Stimulated activated CD4-positive, alpha-beta T cell treated with anti-CD3 and anti-CD28 coated beads, TNF-alpha, amount 100 ng/mL, for 24 hours (primary cell): ENCODE results near the gene TMBIM6.
"Not testable (repeated sequence)": the region's sequence is repeated elsewhere in the genome, so short reads cannot be mapped to it uniquely, and the experiment has no call there.

Source experiments
- DNase-seq, 3 experiments: peaks; one replicate each; pipeline ENCODE4 v3.0.0-alpha.2; 2020; ENCODE audit warnings: low read depth in 3 of 3

Gene TMBIM6

DNA sequence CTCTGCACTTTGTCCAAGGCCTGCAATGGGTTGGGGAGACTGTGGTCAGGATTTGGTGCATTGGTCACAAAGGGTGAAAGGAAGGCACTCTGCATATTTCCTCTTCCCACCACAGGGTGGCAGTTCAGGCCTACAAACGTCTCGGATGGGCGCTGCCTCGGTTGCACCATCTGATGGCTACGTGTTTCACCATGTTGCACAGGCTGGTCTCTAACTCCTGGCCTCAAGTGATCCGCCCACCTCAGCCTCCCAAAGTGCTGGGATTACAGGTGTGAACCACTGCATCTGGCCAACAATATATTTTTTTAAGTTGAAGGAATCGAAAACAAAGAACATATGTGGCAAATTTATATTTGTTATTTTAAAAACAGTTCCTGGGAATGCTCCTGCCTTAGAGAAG is 35.1 kb downstream of the TMBIM6 start:
- DNase-seq = peak; percentile 24 to 60 (median 34)

DNA sequence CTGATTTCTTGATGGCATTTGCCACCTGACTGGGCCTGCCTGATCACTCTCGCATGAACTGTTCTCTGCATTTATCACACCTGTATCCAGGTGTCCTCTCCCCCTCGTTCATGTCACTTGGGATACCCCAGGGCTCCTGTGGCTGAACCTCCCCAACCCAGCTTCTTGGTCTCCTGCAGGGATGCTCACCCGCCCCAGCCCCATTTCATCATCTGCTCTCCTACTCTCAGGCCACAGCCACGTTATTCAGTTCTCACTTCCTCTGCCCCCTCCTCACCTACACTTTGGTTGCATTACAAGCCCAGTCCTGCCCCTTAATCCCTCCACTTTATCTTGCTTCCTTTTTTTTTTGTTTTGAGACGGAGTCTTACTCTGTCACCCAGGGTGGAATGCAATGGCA is 35.5 kb downstream of the TMBIM6 start:
- DNase-seq = no peak

DNA sequence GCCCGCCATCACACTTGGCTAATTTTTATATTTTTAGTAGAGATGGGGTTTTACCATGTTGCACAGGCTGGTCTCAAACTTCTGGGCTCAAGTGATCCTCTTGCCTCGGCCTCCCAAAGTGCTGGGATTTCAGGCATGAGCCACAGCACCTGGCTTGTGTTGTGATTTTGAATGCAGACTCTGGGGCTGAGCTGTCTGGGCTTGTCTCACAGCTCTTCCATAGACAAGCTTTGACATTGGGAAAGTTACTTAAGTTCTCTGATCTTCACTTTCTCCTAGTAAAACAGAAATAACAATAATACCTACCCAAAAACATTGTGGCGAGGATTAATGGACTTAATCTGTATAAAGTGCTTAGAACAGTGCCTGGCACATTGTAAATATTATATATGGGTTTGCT is 36.0 kb downstream of the TMBIM6 start:
- no peak for DNase-seq

DNA sequence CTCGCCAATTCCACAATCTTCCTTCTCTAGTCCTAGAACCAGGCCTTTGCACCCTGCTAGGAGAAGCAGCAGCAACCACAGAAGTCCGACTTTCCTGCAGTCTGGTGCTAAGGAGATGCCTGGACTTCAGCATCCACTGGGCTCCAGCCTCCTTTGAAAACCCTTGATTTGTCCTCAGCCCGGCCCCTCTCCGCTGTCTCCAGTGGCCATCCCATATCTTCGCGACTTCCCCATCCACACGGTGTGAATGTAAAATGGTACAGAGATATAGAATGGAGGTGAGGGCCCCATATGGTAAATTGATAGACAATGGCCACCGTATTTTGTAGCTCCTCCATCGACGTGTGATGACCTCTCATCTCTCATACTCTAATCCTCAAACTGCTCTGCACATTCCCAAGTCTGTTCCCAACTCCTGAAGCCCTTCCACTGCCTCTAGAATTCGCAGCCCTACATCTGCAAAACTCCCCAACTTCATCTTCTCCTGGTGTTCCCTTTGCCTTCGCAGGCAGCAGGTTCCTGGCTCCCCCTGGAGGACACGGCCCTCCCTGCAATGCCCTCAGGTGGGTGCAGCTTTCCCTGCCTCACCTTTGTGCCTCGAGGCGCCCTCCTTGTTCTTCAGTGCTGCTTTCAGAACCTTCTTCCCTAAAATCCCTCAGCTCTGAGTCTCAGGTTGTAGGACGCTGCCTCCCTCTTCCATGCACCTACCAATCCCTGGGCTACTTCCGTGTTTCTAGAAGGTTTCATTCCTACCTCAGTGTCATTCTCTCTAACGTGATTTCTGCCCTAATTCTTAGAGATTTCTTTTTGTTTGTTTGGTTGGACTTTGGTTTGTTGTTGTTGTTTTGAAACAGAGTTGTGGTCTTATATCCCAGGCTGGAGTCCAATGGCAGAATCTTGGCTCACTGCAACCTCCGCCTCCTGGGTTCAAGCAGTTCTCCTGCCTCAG is 36.7 kb downstream of the TMBIM6 start:
- DNase-seq = peak; percentile 54 to 77 (median 62)

DNA sequence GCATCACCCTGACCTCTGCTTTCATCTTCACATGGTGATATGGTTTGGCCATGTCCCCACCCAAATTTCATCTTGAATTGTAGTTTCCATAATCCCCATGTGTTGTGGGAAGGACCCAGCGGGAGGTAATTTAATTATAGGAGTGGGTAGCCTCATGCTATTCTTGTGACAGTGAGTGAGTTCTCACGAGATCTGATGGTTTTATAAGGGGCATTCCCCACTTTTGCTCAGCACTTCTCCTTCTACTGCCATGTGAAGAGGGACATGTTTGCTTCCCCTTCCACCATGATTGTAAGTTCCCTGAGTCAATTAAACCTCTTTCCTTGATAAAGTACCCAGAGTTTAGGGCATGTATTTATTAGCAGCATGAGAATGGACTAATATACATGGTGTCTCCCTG is 38.2 kb downstream of the TMBIM6 start:
- DNase-seq = no peak

DNA sequence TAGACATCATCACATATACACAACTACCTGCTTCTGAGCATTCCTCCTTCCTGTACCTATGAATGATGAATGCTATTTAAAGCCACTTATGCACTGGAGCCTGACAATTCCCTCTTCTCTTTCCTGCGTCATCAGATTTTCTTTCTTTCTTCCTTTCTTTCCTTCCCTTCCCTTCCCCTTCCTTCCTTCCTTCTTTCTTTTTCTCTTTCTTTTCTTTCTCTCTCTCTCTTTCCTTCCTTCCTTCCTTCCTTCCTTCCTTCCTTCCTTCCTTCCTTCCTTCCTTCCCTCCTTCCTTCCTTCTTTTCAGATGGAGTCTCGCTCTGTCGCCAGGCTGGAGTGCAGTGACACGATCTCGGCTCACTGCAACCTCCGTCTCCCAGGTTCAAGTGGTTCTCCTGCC is 39.6 kb downstream of the TMBIM6 start:
- not testable (repeated sequence) for DNase-seq

DNA sequence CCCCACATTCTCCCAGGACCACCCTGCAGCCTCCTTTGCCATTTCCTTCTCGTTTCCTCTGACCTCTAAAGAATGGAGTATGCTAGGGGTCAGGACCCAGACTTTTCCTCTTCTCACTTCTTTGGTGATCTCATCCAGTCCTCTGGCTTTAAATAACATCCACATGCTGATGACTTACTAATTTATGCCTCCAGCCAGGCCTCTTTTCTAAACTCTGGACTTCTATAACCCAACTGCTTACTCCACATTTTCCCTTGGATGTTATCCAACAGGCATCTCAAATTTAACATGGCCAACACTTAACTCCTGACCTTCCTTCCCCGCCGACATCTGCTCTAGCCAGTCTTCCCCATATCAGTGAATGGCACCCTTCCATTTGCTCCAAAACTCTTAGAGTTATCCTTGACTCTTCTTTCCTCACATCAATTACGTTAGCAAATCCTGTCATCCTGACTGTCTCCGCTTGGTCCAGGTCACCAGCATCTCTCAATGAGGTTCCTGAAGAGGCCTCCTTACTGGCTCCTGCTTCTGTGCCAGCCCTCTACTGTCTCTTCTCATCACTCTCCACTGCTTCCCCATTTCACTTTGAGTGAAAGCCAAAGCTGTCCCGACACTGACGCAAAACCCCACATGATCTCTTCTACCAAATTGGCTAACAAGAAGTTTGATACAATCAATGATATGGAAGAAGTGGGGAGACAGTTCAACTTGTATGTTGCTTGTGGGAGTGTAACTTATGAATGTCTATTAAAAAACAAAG is 42.7 kb downstream of the TMBIM6 start:
- no peak for DNase-seq

DNA sequence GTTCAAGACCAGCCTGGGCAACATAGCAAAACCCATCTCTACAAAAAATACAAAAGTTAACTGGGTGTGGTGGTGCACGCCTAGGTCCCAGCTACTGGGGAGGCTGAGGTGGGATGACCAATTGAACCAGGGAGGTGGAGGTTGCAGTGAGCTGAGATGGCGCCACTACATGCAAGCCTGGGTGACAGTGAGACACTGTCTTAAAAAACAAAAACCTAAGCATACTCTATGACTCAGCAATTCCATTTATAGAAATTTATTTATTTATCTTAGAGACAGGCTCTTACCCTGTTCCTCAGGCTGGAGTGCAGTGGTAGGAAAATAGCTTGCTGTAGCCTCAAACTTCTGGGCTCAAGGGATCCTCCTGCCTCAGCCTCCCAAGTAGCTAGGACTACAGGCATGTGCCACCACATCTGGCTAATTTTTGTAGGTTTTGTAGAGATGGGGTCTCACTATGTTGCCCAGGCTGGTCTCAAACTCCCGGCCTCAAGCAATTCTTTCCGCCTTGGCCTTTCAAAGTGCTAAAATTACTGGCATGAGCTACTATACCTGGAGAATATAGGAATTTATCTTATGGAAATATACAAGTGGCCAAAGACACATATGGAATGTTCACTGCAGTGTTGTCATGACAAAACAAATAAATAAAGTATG is 43.5 kb downstream of the TMBIM6 start:
- DNase-seq = no peak

DNA sequence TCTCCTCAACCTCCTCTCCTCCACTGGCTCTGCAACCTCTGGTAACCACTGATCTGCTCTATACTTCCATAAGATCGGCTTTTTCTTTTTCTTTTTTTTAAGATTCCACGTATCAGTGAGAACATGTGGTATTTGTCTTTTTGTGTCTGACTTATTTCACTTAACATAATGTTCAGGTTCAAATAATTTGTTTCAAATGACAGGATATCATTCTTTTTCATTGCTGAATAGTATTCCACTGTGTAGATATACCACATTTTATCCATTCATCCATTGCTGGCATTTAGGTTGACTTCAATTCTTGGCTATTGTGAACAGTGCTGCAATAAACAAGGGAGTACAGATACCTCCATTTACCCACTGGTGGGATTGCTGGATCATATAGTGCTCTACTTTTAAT is 46.3 kb downstream of the TMBIM6 start:
- no peak for DNase-seq

DNA sequence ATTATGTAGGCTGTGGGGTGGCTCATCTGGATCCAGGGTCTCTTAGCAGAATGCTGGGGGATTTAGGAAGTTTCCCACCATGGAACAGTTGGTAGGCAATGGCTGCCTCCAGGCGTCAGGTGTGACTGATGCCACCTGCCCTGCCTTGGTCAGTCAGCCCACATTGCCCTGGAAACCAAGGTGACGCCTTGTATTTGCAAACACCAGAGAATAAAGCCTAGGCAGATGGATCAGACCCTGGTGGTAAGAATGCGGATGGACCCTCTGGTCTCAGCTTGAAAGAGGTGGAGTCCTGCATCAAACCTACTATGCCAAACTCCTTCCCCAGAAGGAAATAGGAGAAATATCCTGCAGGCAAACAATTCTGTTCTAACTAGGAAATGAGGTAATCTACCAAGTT is 48.6 kb downstream of the TMBIM6 start:
- DNase-seq = no peak

DNA sequence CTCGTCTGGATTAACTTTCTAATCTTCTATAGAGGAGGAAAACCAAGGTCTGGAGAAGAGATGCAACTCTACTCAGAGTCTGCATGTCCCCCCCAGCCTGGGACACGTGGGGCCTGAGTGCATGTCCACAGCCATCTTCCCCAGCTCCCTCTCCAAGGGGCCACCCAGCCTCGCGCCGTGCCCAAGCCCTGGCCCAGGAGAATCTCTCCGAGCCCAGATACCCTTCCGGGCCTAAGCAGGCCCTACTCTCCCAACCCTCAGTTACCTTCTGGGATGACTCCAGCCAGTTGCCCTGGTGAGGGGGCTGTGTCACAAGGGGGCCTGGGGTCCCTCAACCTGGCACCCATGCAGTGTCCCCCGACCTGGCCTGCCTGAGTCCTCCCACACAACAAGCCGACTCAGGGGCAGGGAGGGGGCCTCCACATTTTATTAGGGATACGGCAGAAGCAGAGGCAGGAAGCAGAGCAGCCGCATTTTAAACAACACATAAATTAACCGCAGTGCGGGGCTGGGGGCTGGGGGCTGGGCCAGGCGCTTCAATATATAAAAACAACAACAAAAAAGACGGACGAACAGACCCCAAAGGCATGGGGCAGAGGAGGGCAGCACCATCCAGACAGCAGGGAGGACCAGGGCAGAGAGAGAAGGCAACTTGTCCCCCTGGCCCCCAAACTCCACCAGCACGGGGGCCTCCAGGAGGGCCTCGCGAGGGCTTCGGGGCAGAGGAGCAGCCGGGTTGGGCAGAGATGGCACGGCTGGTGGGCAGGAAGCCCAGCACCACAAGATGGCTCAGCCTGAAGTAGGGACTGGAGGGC is 49.6 kb downstream of the TMBIM6 start:
- DNase-seq = no peak

DNA sequence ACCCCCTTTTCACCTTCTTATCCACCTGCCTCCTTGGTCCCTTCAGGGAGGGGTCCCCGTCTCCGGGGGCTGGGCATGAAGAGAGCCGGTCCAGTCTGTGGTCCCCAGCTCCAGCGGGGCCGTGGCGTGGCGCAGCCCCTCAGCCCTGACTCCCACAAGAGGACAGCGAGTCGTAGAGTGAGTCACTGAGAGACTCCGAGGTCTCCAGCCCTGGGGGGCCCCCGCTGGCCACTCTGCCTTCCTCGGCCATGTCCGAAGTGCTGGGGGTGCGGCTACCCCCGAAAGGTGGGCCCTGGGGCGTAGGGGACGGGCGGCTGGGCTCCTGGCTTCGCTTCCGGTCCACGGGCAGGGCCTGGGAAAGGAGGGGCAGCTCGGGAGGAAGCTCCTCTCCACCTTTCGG is 50.3 kb downstream of the TMBIM6 start:
- DNase-seq = no peak

DNA sequence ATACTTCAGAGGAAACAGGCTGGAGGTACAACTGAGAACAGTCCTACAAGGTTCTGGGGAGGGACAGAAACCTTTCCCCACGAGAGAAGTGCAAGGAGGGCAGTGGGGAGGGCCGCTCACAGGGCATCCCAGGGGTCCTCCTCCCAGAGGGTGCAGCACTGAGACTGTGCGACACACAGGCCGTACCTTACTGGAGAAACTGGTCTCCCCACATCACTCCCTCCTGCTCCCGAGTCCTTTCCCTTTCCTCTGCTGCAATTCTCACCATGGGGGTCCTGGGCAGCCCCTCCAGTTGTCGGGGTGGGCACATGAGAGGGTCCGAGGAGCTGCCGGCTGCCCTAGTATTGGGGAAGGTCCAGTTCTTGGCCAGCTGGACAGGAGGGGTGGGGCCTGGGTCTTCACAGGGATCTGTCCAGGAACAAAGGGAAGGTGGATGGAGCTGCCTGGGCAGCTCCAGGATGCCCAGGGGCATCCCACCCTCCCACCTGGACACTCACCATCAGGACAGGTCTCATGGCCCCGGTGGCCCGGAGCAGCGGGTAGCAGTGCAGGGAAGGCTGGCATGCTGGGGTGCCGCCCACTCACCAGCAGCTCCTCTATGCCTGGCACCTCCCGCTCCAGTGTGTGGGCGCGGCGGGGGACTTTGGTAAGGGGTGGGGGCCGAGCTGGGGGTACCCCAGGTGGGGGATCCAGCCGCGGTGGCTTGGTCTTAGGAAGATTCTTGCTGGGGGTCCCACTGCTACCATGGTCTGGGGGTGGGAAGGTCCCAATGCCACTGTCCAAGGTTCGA is 51.0 kb downstream of the TMBIM6 start:
- no peak for DNase-seq

DNA sequence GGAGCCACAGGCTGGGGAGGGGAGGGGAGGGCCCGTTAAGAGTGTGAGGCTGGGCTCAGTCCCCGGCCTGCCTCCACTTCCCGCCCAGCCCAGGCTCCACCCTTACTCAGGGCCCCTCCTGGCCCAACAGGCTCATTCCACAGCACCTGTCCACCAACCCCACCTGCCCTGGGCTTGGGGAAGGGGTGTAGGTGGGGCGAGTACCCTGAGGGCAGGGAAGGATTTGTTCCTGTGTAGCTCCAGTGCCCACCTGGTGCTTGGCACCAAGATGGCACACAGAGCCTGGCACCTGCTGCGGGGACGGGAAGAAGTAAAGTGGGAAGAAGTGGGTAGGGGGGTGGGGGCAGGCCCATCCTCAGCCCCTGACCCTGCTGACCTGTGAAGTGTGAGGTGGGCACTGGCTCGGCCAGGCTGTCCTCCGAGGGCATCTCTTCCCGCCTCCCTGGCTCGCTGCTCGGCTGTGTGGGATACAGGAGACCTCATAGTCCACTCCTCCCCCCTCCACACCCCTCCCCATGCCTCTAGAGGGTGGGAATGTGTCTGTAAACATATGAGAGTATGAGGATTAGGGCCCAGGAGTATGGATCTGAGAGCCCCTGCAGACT is 51.7 kb downstream of the TMBIM6 start:
- DNase-seq = no peak

DNA sequence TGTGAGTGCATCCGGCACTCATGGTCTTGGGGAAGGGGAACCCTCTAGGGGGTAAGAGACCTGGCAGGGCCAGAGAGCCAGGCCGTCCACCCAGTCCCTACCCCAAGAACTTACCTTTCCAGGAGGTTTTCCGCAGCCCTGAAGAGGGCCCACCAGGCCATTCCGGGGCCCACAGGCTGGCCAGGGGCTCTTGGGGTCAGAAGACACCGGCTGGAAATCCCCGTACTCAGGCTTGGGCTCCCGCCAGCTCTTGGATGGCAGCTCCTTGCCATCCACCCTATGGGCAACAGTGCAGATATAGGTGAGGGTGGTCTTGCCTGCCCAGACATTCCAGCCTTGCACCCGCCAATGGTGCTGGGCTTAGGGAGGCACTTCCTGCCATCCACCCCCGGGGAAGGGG is 52.3 kb downstream of the TMBIM6 start:
- DNase-seq = no peak

DNA sequence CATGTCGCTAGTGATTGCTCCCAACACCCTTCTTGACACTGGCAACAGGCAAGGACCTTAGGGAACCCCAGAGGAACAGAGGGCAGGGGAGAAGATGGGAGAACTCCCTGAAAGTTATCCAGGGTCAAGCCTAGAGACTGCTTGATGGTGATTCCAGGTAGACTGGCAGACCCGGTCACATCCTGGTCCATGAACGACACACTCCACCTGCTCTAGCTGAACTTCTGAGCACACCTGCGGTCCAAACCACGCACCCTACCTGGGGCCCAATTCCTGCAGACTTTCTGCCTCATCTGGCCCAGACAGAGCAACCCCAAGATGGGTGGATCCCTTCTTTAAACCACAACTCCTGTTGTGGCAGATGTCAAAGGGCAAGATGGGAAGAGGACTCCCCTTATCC is 52.7 kb downstream of the TMBIM6 start:
- no peak for DNase-seq

DNA sequence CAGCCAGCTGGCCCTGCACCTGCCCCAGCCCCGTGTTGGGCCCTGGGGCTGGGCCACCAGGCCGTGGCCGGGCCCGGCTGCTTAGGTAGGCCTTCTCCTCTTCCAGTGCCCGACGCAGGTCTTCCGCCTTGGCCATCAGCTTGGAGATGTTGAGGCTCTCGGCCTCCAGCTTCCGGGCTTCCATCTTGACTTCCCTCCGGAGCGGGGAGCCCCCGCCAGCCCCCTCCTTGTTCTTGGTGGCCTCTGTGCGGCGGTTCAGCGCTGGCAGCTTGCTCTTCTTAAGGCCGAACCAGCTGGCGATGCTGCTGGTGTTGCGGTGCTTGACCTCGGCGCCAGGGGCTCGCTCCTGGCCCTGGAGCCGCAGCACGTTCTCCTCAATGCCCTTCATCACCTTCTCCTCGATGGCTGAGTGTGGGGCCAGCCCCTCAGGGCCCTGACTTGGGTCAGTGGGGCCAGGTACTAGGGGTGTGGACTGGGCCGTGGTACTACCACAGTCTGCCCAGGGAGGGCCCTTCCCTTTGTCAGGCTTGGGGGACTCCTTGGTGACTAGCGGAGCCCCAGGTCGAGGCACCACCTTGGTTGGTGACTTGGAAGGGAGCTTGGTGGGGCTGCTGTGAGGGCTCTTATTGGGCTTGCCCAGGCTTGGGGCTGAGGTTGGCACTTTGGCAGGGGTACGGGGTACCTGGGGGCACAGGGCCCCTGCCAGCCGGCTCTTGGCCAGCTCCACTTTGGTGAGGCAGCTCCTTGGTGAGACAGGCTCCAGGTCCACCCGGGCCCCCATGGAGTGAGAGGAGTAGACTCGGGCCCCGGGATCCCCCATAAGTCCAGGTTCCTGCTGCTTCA is 53.7 kb downstream of the TMBIM6 start:
- no peak for DNase-seq

DNA sequence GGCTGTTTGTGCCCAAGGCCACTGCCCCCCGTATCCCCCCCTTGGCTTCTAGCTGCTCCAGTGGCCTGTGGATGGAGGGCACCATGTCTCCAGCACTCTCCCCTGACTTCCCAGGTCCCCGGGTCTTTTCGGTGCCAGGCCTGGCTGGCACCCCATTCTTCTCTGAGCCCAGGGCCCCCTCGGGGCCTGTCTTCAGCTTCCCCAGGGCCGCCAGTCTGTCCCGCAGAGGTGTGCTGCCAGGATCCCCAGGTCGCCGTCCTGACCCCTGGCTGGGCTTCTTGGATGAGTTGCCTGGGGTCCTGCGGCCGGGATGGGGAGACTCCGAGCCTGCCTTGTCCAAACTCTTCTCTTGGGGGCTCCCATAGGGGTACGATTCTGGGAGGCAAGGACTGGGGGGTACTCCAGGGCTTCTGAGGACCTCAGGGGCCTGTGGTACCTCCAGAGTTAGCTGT is 54.3 kb downstream of the TMBIM6 start:
- no peak for DNase-seq

DNA sequence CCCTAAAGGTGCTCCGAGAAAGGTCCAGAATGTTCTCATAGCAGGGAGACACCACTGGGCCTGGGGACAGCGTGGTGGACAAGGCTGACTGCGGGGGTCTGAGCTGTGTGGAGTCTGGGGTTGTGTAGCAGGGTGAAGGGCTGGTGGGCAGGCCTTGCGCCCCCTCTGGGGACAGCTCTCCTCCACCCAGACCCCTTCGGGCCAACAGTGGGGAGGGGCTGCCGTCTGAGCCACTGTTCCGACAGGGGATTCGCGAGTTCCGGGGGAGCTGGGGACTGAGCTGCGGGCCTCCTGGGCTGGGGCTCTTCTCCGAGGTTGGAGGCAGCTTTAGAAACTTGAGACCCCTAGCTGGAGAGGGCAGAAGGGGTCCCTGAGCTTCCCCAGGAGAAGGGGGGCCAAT is 54.8 kb downstream of the TMBIM6 start:
- no peak for DNase-seq
